GM20000 (cell line): ENCODE results near the gene SLC15A5.

Source experiments
- DNase-seq: peaks from one replicate; pipeline ENCODE4 v3.0.0; 2012; ENCODE audit warnings: low spot score
- CTCF ChIP-seq: IDR thresholded peaks from 2 replicates; pipeline ENCODE4 v1.5.1; 2012; ENCODE audit warnings: mild to moderate bottlenecking, control low read depth; ENCODE audit errors: extremely low read depth, missing control alignments

The SLC15A5 gene

GRCh38 chr12:16307856-16308475 is 30.5 kb upstream of the SLC15A5 start:
- no peak for DNase-seq

GRCh38 chr12:16303939-16304338 is 26.5 kb upstream of the SLC15A5 start:
- DNase-seq, result no peak
- no peak for TF ChIP-seq CTCF

More at GRCh38 chr12:16307856-16308475, 30.5 kb upstream of the SLC15A5 start:
- no peak for TF ChIP-seq CTCF

GRCh38 chr12:16300736-16301135 is 23.3 kb upstream of the SLC15A5 start:
- TF ChIP-seq CTCF, result no peak
- no peak for DNase-seq

- DNase-seq, result no peak
- TF ChIP-seq CTCF, result no peak
Observed at GRCh38 chr12:16300122-16300521, 22.6 kb upstream of the SLC15A5 start.

GRCh38 chr12:16299403-16299802 is 21.9 kb upstream of the SLC15A5 start:
- no peak for DNase-seq
- no peak for TF ChIP-seq CTCF

GRCh38 chr12:16297521-16297920 is 20.0 kb upstream of the SLC15A5 start:
- TF ChIP-seq CTCF, result no peak
- DNase-seq, result no peak

- no peak for DNase-seq
- no peak for TF ChIP-seq CTCF
Observed at GRCh38 chr12:16294376-16294956, 17.0 kb upstream of the SLC15A5 start.
